Sciatic nerve (tissue), 1 donor: ENCODE data around the gene CSF3. TPM values are rescaled to one million over a fixed set of nuclear protein-coding genes. Genes with fewer than 3 reads are reported as not detected.

Experiments
- microRNA-seq: library from miRNA; unstranded; fragments of <30 nt; microRNA quantifications from one replicate; pipeline ENCODE4 v1.2.0, GENCODE V29; 2020
- total RNA-seq: library from RNA; stranded (reverse); fragmentation: NEBNext Ultra II Directional; extraction: Animal tissue kit (Norgen Biotek cat#: 25700); gene quantifications from one replicate; pipeline ENCODE4 v1.2.1, GENCODE V29; 2021
- donor health status: DM: no; HTN: no; CAD: no.

The CSF3 gene
- total RNA-seq, 1 donor from 2014 or later, result 2.3 TPM

Small RNAs within 50 kb of the gene (microRNA-seq; reads per million reads assigned to microRNA genes)
- not detected for gene MIR6884

Other genes starting within 250 kb of the CSF3 start
- 2.6 TPM for gene IKZF3, start 151.1 kb upstream of the CSF3 start, total RNA-seq
- gene ZPBP2, start 147.2 kb upstream of the CSF3 start, total RNA-seq, result not detected
- 15.2 TPM for gene GSDMB, start 96.8 kb upstream of the CSF3 start, total RNA-seq
- gene ORMDL3, start 87.8 kb upstream of the CSF3 start, total RNA-seq, result 39.1 TPM
- gene LRRC3C, start 87.7 kb upstream of the CSF3 start, total RNA-seq, result not detected
- 1.5 TPM for gene GSDMA, start 52.4 kb upstream of the CSF3 start, total RNA-seq
- gene PSMD3, start 34.6 kb upstream of the CSF3 start, total RNA-seq, result 68.7 TPM
- gene MED24, start 39.0 kb downstream of the CSF3 start, total RNA-seq, result 74.7 TPM
- gene THRA, start 47.5 kb downstream of the CSF3 start, total RNA-seq, result 72.0 TPM
- gene NR1D1, start 85.1 kb downstream of the CSF3 start, total RNA-seq, result 69.8 TPM
- 108 TPM for gene MSL1, start 106.5 kb downstream of the CSF3 start, total RNA-seq
- gene CASC3, start 125.1 kb downstream of the CSF3 start, total RNA-seq, result 135 TPM
- 21.2 TPM for gene RAPGEFL1, start 162.0 kb downstream of the CSF3 start, total RNA-seq
- gene WIPF2, start 203.9 kb downstream of the CSF3 start, total RNA-seq, result 41.1 TPM